Islet of Langerhans (tissue), 1 donor: ENCODE data around the gene RASSF8.

Source experiments
- FAIRE-seq: peaks from one replicate; lab custom pipeline; 2011; peaks lifted over from hg19 to GRCh38; lab: Jason Lieb, UNC

Gene RASSF8

GRCh38 chr12:25993901-25994651 is 35.6 kb downstream of the RASSF8 start:
- FAIRE-seq = no peak

DNA sequence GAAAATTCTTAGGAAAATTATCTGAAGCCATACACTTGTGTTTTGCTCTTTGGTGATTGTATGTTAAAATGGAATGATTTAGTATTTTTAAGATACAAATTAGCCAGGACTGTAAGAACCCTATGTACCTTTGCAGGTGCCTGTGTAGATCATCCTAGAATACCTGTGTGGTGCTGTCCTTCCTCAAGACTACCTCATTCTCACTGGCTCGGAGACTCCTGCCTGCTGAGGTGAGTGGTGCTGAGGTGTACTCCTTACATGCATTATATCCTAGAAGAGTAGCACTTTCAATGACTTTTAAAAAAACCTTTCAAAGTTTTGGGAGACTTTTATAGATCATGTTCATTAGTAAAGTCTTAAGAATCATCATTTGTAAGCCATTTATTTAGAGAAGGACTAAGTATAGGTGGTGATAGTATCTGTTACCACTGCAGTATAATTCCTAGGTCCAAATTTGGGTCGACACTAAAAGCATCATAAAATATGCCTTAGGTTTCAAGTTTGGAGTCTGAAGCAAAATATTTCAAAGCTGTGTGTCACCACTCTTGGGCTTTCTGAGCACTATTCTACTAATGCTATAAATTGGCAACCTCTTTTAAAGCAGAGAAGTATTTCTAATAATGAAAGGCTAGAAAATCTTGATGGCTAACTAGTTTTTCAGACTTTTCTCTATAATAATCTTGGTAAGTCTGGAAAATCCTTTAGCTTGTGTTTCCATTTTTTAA is 36.6 kb downstream of the RASSF8 start:
- FAIRE-seq = no peak

- no peak for FAIRE-seq
Observed at GRCh38 chr12:25995906-25996305, 37.4 kb downstream of the RASSF8 start.

DNA sequence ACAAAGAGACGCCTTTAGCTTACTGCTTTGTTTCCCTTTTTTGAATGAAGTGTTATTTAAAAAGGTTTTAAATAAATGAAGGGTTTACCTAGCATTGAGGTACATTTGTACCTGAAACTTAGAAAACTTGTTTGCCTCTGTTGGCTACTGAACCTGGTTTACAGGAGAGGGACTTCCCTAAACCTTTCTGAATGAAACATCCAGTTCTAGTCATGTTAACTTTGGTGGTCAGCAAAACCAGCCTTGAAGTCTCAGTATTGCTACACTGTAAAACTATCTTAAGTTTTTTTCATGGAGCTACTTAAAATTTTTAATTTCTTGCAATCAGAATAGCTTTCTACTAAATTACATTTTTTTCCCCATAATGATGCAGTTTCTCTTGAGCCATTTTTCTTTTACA is 38.2 kb downstream of the RASSF8 start:
- no peak for FAIRE-seq

GRCh38 chr12:25997201-25997963 is 38.9 kb downstream of the RASSF8 start:
- peak; percentile 86 for FAIRE-seq

DNA sequence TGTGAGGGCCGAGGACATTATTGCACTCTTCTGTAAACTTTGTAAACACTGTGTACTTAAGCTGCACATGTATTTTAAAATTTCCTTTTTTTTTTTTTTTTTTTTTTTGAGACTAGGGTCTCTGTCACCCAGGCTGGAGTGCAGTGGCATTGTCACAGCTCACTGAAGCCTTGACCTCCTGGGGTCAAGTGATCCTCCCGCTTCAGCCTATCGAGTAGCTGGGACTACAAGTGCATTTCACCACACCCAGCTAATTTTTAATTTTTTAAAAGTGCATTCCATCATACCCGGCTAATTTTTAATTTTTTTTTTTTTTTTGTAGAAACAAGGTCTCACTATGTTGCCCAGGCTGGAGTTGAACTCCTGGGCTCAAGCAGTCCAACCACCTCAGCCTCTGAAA is 42.4 kb downstream of the RASSF8 start:
- no peak for FAIRE-seq

- peak; percentile 53 for FAIRE-seq
Observed at GRCh38 chr12:26001530-26001929, 43.0 kb downstream of the RASSF8 start.

DNA sequence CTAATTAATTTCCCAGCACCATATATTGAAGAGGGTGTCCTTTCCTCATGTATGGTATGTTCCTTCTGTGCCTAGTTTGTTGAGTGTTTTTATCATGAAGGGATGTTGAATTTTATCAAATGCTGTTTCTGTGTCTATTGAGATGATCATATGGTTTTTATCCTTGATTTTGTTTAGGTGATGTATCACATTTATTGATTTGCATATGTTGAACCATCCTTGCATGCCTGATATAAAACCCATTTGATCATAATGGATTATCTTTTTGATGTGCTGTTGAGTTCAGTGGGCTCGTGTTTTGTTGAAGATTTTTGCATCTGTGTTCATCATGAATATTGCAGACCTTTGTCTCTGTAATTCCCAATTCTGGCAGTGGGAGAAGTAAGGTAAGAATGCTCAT is 44.6 kb downstream of the RASSF8 start:
- FAIRE-seq = no peak

- no peak for FAIRE-seq
Observed at GRCh38 chr12:26007566-26007965, 49.1 kb downstream of the RASSF8 start.

DNA sequence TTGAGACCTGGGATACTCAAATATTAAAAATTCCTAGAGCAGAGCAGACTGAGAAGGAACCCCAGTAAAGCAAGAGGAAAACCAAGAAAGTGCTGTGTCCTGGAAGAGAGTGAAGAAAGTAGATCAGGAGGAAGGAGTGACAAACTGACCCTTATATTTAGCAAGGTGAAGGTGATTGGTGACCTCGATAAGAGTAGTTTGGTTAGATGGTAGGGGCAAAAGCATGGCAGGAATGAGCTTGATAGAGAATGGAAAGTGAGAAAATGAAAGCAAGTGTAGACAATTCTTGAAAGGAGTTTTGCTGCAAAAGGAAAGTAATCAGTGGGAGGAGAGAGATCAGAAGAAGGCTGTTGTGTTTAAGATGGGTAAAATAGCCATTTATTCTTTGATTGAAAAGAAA is 51.1 kb downstream of the RASSF8 start:
- no peak for FAIRE-seq

DNA sequence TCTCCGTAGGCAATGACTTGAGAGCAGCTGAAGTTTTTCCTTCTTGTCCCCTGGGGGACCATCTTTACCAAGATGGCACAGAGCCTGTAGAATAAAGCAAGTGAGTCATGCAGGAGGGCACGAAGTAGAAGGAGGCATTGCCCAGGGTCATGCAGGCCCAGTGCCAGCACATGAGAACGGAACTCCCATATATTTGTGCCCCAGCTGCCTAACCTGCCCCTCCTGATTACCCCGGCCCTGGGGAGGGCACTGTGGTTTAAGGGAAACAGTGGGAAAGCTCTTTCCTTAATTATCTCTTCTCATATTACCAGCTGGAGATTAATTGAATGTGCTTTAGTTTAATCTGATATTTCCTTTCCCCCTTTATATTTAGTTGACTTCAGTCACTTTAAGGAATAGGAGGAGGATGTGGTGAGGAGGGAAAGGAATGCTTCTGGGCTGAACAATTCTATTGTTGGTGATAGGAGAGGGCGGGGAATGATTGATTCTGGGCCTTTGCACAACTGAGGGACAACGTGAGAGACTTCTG is 51.9 kb downstream of the RASSF8 start:
- no peak for FAIRE-seq

- FAIRE-seq = no peak
Observed at GRCh38 chr12:26011099-26011498, 52.6 kb downstream of the RASSF8 start.

GRCh38 chr12:26014085-26014484 is 55.6 kb downstream of the RASSF8 start:
- no peak for FAIRE-seq

- peak; percentile 64 for FAIRE-seq
Observed at GRCh38 chr12:26016516-26016915, 58.0 kb downstream of the RASSF8 start.

DNA sequence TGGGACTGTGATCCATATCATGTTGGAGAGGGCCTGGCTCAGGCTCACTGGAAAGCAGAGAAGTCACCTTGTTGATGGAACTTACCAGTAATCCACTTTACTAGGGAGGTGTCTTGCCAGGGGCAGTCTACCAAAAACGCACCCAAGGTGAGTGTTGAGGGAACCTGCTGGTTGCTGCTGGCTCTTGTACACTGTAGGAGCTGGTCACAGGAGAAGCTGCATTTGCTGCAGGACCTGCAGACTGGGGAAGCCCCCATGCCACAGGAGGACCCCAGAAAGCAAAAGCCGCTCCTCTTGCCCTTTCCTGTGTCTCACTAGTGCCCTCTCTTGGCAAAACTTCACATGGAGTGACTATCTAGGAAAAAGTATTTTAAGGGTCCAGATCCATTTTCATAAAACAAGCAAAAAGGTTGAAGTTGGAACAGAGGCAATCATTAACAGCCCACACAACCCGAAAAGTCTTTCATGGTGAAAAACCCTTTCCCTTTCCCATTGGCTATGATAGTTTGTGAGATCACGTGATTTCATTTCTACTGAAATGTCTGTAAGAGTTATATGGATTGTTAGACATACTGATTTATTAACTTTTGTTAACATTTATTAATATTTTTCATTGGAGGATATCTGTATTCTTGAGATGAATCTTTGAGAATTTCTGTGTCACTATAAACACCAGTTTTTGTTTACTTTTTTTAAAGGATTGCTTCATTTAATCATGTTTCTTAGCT is 59.2 kb downstream of the RASSF8 start:
- peak; percentile 49 for FAIRE-seq

DNA sequence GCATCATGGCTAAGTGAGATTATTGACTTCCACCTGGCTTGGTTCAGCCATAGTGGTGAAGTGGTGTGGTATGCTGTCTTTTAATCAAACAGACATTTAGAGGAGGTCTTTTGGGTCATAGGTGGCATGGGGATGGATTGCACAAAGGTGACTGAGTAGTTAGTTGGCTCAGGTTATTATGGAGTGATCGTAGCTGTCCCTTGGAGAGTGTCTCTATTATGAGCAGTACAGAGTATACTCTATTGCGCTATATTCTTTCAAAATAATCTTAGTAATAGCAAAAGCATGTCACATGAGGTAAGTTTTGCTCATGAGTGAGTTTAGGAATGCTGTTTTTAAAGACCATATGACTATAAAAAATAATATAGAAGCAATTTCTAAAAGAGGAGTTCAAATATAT is 60.4 kb downstream of the RASSF8 start:
- no peak for FAIRE-seq

- FAIRE-seq = no peak
Observed at GRCh38 chr12:26021534-26021933, 63.1 kb downstream of the RASSF8 start.

GRCh38 chr12:26022043-26022442 is 63.6 kb downstream of the RASSF8 start:
- FAIRE-seq = no peak

- peak; percentile 13 for FAIRE-seq
Observed at GRCh38 chr12:26026713-26027112, 68.2 kb downstream of the RASSF8 start.

GRCh38 chr12:26027401-26027800 is 68.9 kb downstream of the RASSF8 start:
- no peak for FAIRE-seq

DNA sequence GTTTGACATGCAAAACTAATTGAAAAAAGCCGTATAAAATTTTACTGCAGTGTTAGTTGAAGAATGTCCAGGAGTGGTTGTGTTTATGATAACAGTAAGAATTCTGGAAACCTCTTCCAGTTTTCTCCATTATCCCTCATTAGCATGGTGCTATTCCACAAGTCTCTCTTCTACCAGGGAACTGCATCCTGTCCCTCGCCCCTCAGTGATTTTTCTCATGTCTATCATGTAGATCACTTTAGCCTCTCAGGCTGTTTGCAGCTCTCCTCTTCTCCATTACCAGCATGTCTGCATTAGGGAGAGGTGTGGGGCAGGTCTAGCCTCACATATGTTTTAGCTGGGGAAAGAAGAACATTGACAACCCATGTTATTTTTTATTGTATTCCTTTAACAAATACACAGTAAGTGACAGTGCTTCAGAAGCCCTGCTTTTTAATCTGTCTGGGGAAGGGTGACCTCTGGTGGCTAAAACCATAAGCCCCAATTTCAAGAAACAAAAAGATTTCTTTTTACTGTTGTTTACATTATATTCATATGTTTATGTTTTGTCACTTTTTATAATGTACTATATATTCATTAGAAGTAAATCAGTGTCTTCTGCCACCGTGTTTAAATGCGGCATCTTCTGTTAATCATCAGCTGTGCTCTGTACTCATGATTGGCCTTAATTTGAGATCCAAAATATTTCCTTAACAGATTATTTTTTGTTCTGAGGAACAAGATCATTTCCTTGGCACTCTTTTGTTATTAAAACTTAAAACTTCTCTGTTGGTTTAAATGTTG is 70.7 kb downstream of the RASSF8 start:
- peak; percentile 94 for FAIRE-seq

- FAIRE-seq = peak; percentile 99
Observed at GRCh38 chr12:26029736-26030022, 71.2 kb downstream of the RASSF8 start.
